ENCODE data around the gene RPS16. TPM values are rescaled to one million over a fixed set of nuclear protein-coding genes. Genes with fewer than 3 reads are reported as not detected.
A peak's percentile ranks its signal among the peaks of the same experiment; 100 is the strongest.

RPS16 gene
- total RNA-seq, 4 donors from 2014 or later: 1,066 to 1,636 (median 1,467) TPM

GRCh38 chr19:39410017-39410830, 25.5 kb downstream of the RPS16 start:
- intact Hi-C loops (cut with DNase I; ENCODE audit: low total_unique reads) (loop anchor here (5.0 to 10.0 kb wide), 2 partner anchors 425 to 558 kb away; partner anchors contain the start of gene DYRK1B), in situ Hi-C loops (cut with MboI; ENCODE audit: low sequenced_read_pairs in 4 of 4) (no loop called here)
- Histone ChIP-seq H3K36me3 (peaks cover 6 to 23% of the 10 kb centered on the region in 2 donors), H3K9me3 (no peaks in the 10 kb centered on the region), H3K4me3 (peak overlapping the region; percentile 63 to 99 (median 94)), H3K27me3 (no peaks in the 10 kb centered on the region), H3K27ac (peak overlapping the region; percentile 98 to 100 (median 100)), H3K4me1 (peaks cover 21 to 29% of the 10 kb centered on the region in 2 donors)
- TF ChIP-seq POLR2A (IDR thresholded peaks at IDR 0.05) (no peak), CTCF (IDR thresholded peaks at IDR 0.05 in 4 of 5, conservative IDR thresholded peaks at IDR 0.05 in 1 of 5) (no peak)
- peak; percentile 70 to 82 for DNase-seq
- peak; percentile 6 to 7 for ATAC-seq

GRCh38 chr19:39409208-39410016, 26.3 kb downstream of the RPS16 start:
- Histone ChIP-seq H3K9me3 (no peaks in the 10 kb centered on the region), H3K4me3 (peak overlapping the region; percentile 80 to 99 (median 94)), H3K4me1 (peaks cover 27 to 36% of the 10 kb centered on the region in 2 donors), H3K27ac (peak overlapping the region; percentile 98 to 100 (median 100)), H3K27me3 (no peaks in the 10 kb centered on the region), H3K36me3 (peaks cover 6 to 23% of the 10 kb centered on the region in 2 donors)
- peak; percentile 79 to 89 for TF ChIP-seq POLR2A (IDR thresholded peaks at IDR 0.05)
- peak in 1 of 5 experiments; percentile 6 for TF ChIP-seq CTCF (IDR thresholded peaks at IDR 0.05 in 4 of 5, conservative IDR thresholded peaks at IDR 0.05 in 1 of 5)
- ATAC-seq (peak; percentile 21 to 22), DNase-seq (peak; percentile 91 to 95)
- in situ Hi-C loops (cut with MboI; ENCODE audit: low sequenced_read_pairs in 4 of 4): no loop called here
- intact Hi-C loops (cut with DNase I; ENCODE audit: low total_unique reads): loop anchor here (5.0 to 10.0 kb wide), 7 partner anchors 425 to 1035 kb away; partner anchors contain the start of genes AKT2, DYRK1B, ECH1 and PSMD8

- DNase-seq (peak; percentile 67 to 80), ATAC-seq (no peak)
- intact Hi-C loops (cut with DNase I; ENCODE audit: low total_unique reads): loop anchor here (10.0 kb wide), 5 partner anchors 574 to 1034 kb away; partner anchors contain the start of genes AKT2, ECH1, PSMD8 and SERTAD1
- no peaks in the 10 kb centered on the region for H3K9me3 ChIP-seq
- peaks cover 6 to 23% of the 10 kb centered on the region in 2 donors for H3K36me3 ChIP-seq
- in situ Hi-C loops (cut with MboI; ENCODE audit: low sequenced_read_pairs in 4 of 4): no loop called here
- H3K4me1 ChIP-seq: peaks cover 31 to 40% of the 10 kb centered on the region in 2 donors
- H3K27me3 ChIP-seq: no peaks in the 10 kb centered on the region
- H3K27ac ChIP-seq: peak overlapping the region; percentile 98 to 100 (median 100)
- peak overlapping the region; percentile 80 to 99 (median 94) for H3K4me3 ChIP-seq
- TF ChIP-seq POLR2A (IDR thresholded peaks at IDR 0.05) (peak in 1 of 2 donors; percentile 45), CTCF (IDR thresholded peaks at IDR 0.05 in 4 of 5, conservative IDR thresholded peaks at IDR 0.05 in 1 of 5) (no peak)
These were observed 27.1 kb downstream of the RPS16 start for GRCh38 chr19:39408392-39409207.

All from gastrocnemius medialis (tissue), 4 donors.